Stimulated activated CD8-positive, alpha-beta memory T cell treated with anti-CD3 and anti-CD28 coated beads, Interleukin-12 subunit alpha, Interleukin-12 subunit beta, amount 100 ng/mL, for 4 hours (primary cell): ENCODE results near the gene TRIM37.

ENCODE experiments used
- DNase-seq: peaks from one replicate; pipeline ENCODE4 v3.0.0-alpha.2; 2020; ENCODE audit warnings: low read depth

The TRIM37 gene

DNA sequence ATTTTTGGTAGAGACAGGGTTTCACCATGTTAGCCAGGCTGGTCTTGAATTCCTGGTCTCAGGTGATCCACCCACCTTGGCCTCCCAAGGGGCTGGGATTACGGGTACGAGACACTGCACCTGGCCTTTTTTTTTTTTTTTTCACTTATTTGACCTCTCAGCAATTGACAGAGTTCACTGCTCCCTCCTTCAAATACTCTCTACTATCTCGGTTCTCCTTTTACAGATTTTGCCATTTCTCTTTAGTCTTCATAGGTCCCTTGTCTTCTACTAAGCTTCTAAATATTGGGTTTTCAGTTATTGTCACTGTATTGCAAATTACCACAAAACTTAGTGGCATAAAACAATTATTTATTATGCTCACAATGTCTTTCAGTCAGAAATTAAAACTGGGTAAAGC, 159.3 kb downstream of the TRIM37 start:
- DNase-seq = no peak

DNA sequence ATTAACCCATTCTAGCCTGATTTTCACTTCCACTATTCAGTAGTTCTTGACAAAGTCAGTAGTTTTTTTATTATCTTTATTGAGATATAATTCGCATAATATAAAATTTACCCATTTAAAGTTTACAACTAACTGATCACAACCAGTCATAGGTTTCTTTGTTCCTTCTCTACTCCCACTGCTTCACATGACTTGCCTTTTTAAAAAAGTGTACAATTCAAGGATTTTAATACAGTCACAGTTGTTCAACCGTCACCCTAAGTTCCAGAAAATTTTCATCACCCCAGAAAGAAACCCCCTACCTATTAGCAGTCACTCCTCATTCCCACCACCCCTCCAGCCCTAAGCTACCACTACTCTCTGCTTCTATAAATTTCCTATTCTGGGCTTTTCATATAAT, 162.5 kb downstream of the TRIM37 start:
- no peak for DNase-seq

DNA sequence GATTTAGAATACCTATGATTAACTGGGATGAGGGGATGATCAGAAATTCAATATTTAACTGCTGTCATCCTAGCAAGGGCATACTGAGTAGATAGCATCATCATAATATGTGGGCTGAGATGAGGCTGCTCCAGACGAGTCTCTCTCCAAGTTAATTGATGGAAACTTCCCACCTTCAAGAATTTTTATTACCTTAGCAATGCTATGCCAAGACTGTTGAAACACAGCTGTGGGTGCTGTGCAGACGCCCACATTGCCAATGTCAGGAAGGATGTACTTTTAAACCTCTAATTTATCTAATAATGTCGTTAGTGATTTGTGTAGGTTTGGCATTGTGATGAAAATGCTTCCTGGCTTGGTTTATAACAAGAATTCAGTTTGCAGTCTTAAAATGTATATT, 170.4 kb downstream of the TRIM37 start:
- no peak for DNase-seq

DNA sequence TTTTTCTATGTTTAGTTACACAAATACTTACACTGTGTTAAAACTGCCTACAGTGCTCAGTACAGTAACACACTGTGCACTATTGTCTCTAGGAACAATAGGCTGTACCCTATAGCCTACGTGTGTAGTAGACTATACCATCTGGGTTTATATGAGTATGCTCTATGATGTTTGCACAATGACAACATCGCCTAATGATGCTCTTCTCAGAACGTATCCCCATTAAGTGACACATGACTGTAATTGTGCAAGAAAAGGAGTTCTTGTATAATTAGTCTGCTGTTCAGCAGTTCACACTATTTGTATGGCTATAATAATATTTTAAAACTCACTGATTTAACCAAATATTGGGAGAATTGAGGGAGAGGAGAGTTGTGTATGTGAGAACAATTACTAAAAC, 173.7 kb downstream of the TRIM37 start:
- no peak for DNase-seq
